PC-3 (cell line): ENCODE data around the gene RGS3.

ENCODE experiments used
- EZH2 ChIP-seq: fragments of 300-600 bp; sonication (generic); IDR thresholded peaks from one replicate; pipeline ENCODE4 v1.6.1; 2017; ENCODE audit warnings: antibody characterized with exemption, mild to moderate bottlenecking, low read length; ENCODE audit not compliant: unreplicated experiment
- EZH2phosphoT487 ChIP-seq: fragments of 300-600 bp; sonication (generic); IDR thresholded peaks from 2 replicates; pipeline ENCODE4 v1.6.1; 2018; ENCODE audit warnings: mild to moderate bottlenecking, antibody characterized with exemption, low read length, borderline replicate concordance
- TF ChIP-seq, protein P1 (sequence below): fragments of 300-600 bp; sonication (generic); conservative IDR thresholded peaks from 2 replicates; pipeline ENCODE4 v1.5.1; 2017; ENCODE audit warnings: antibody characterized with exemption, low read depth, mild to moderate bottlenecking, low read length

DNA sequence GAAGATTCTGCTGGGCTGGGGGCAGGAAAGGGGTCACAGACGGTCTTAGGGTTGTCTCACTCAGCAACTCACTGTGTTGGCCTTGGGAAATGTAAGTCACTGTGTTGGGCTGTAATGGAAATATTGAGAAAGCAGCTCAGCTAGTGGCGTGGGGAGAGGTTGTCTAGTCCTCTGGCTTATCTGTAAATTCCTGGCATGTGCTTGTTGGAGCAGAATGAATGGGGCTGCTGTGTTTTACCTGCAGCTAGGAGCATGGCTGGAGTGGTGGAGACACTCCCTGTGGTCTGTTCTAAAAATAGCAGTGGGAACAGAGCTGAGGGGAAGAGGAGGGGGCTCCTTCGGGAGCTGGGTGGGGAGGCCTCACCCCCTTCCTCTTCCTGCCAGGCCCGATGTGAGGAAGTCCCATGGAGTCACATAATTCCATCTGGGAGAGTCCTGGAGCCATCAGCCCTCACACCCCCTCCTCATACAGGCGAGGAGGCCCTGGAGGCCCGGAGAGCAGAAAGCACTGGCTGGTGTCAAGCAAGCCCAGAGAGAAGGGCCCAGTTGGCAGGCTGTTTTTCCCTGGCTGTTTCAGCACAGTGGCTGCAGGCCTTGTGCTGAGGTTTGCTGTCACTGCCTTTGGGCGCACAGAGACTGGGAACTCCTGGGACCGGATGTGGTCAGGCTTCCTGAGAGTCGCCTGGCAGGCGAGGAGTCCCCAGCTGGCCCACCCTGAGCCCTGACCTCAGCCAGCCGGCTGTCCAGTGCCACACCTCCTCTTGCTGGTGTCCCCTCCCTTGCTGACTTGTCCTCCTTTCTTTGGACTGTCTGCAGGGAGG lies 84.9 kb downstream of the RGS3 start:
- TF ChIP-seq EZH2 (no peak), EZH2phosphoT487 (no peak)
- TF ChIP-seq, protein P1, sequence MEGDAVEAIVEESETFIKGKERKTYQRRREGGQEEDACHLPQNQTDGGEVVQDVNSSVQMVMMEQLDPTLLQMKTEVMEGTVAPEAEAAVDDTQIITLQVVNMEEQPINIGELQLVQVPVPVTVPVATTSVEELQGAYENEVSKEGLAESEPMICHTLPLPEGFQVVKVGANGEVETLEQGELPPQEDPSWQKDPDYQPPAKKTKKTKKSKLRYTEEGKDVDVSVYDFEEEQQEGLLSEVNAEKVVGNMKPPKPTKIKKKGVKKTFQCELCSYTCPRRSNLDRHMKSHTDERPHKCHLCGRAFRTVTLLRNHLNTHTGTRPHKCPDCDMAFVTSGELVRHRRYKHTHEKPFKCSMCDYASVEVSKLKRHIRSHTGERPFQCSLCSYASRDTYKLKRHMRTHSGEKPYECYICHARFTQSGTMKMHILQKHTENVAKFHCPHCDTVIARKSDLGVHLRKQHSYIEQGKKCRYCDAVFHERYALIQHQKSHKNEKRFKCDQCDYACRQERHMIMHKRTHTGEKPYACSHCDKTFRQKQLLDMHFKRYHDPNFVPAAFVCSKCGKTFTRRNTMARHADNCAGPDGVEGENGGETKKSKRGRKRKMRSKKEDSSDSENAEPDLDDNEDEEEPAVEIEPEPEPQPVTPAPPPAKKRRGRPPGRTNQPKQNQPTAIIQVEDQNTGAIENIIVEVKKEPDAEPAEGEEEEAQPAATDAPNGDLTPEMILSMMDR = no peak
